ENCODE results near the gene RPUSD1. TPM values are rescaled to one million over a fixed set of nuclear protein-coding genes. Genes with fewer than 3 reads are reported as not detected.

RPUSD1 gene
- total RNA-seq, 1 experiment from 2014 or later: 31.7 TPM

- no peak for DNase-seq (ENCODE audit: extremely low read depth, low read depth)
Observed at GRCh38 chr16:769184-769784, 18.9 kb downstream of the RPUSD1 start.

- no peak for DNase-seq (ENCODE audit: extremely low read depth, low read depth)
Observed at GRCh38 chr16:768428-768827, 19.8 kb downstream of the RPUSD1 start.

GRCh38 chr16:767743-768235 lies 20.4 kb downstream of the RPUSD1 start:
- DNase-seq (ENCODE audit: extremely low read depth, low read depth): no peak

- no peak for DNase-seq (ENCODE audit: extremely low read depth, low read depth)
Observed at GRCh38 chr16:766820-767640, 21.2 kb downstream of the RPUSD1 start.

- DNase-seq (ENCODE audit: extremely low read depth, low read depth): no peak
Observed at GRCh38 chr16:766008-766819, 22.0 kb downstream of the RPUSD1 start.

- no peak for DNase-seq (ENCODE audit: extremely low read depth, low read depth)
Observed at GRCh38 chr16:765488-765865, 22.7 kb downstream of the RPUSD1 start.

GRCh38 chr16:764848-765487 lies 23.2 kb downstream of the RPUSD1 start:
- DNase-seq (ENCODE audit: extremely low read depth, low read depth): no peak

- no peak for DNase-seq (ENCODE audit: extremely low read depth, low read depth)
Observed at GRCh38 chr16:764184-764750, 23.9 kb downstream of the RPUSD1 start.

GRCh38 chr16:763369-764183 lies 24.6 kb downstream of the RPUSD1 start:
- DNase-seq (ENCODE audit: extremely low read depth, low read depth): no peak

GRCh38 chr16:762595-763268 lies 25.4 kb downstream of the RPUSD1 start:
- no peak for DNase-seq (ENCODE audit: extremely low read depth, low read depth)

GRCh38 chr16:761625-762513 lies 26.3 kb downstream of the RPUSD1 start:
- no peak for DNase-seq (ENCODE audit: extremely low read depth, low read depth)

- DNase-seq (ENCODE audit: extremely low read depth, low read depth): no peak
Observed at GRCh38 chr16:760545-761343, 27.4 kb downstream of the RPUSD1 start, which contains the start of gene MSLN. MSLN (plus strand) TSS chr16:760734; CDS start chr16:762681, 1,947 bp downstream.

GRCh38 chr16:760065-760464 lies 28.1 kb downstream of the RPUSD1 start:
- no peak for DNase-seq (ENCODE audit: extremely low read depth, low read depth)

GRCh38 chr16:759110-759910 lies 28.9 kb downstream of the RPUSD1 start:
- no peak for DNase-seq (ENCODE audit: extremely low read depth, low read depth)

- DNase-seq (ENCODE audit: extremely low read depth, low read depth): no peak
Observed at GRCh38 chr16:756428-756827, 31.8 kb downstream of the RPUSD1 start.

- no peak for DNase-seq (ENCODE audit: extremely low read depth, low read depth)
Observed at GRCh38 chr16:754656-755055, 33.5 kb downstream of the RPUSD1 start.
